Heart left ventricle (tissue), 16 donors: ENCODE measurements around the gene TDRD6. TPM values are rescaled to one million over a fixed set of nuclear protein-coding genes. Genes with fewer than 3 reads are reported as not detected.

Source experiments
- ATAC-seq, 4 donors: fragments of 200-7000 bp; cut with Tn5 transposase; one replicate each; pipeline ENCODE4 v1.9.1; 2020 to 2022; ENCODE audit warnings: moderate library complexity in 4 of 4, mild to moderate bottlenecking in 3 of 4, moderate number of reproducible peaks in 1 of 4
- DNase-seq, 5 donors: peaks; one replicate each; pipeline ENCODE4 v3.0.0-alpha.2; 2020
- H3K27ac ChIP-seq, 12 donors: fragments of 200-600 bp; sonication (generic) in 4 of 12; one replicate each; pipeline versions ENCODE4 v1.5.0 to v1.8.0; 2016 to 2022; ENCODE audit warnings: mild to moderate bottlenecking in 2 of 12
- H3K27me3 ChIP-seq, 9 donors: fragments of 200-600 bp; sonication (generic) in 2 of 9; one replicate each; pipeline versions ENCODE4 v1.5.1 to v1.8.0; 2016 to 2022; ENCODE audit warnings: mild to moderate bottlenecking in 3 of 9
- H3K36me3 ChIP-seq, 9 donors: fragments of 200-600 bp; sonication (generic) in 2 of 9; one replicate each; pipeline versions ENCODE4 v1.5.0 to v1.8.0; 2018 to 2022; ENCODE audit warnings: mild to moderate bottlenecking in 2 of 9
- H3K4me1 ChIP-seq, 12 donors: fragments of 200-600 bp; sonication (generic) in 4 of 12; one replicate each; pipeline versions ENCODE4 v1.5.0 to v1.8.0; 2016 to 2022; ENCODE audit warnings: mild to moderate bottlenecking in 3 of 12
- H3K4me3 ChIP-seq, 12 donors: fragments of 200-600 bp; sonication (generic) in 4 of 12; one replicate each; pipeline versions ENCODE4 v1.5.0 to v1.8.0; 2017 to 2022; ENCODE audit warnings: mild to moderate bottlenecking in 9 of 12, moderate library complexity in 4 of 12
- H3K9me3 ChIP-seq, 12 donors: fragments of 200-600 bp; sonication (generic) in 4 of 12; one replicate each; pipeline versions ENCODE4 v1.5.0 to v1.8.0; 2016 to 2022; ENCODE audit warnings: mild to moderate bottlenecking in 1 of 12
- CTCF ChIP-seq, 12 donors: fragments of 200-600 bp; sonication (generic) in 4 of 12; IDR thresholded peaks; one replicate each; pipeline versions ENCODE4 v1.5.0 to v1.8.0; 2018 to 2022; ENCODE audit warnings: antibody characterized with exemption in 12 of 12, mild to moderate bottlenecking in 5 of 12
- POLR2A ChIP-seq, 2 donors: fragments of 450-650 bp; IDR thresholded peaks; one replicate each; pipeline ENCODE4 v1.6.1; 2017; ENCODE audit warnings: antibody characterized with exemption in 2 of 2, mild to moderate bottlenecking in 2 of 2, moderate library complexity in 2 of 2
- WGBS, 4 donors: extraction: QIAGEN DNeasy Blood & Tissue Kit in 2 of 4; methylation state at CpG; one replicate each; pipeline versions ENCODE4 v1.1.5 to v1.1.7; 2013 to 2018; 5-methylcytosine and 5-hydroxymethylcytosine counted together
- intact Hi-C, 10 donors: fragments of 100-400 bp; cut with DNase I; formaldehyde crosslinking; loops; one replicate each; pipeline versions ENCODE4 v1.11.1 to v1.14.2; 2022
- polyA plus RNA-seq, 2 donors: library from polyadenylated mRNA; stranded (reverse); fragments of 200-250 nt; gene quantifications; one replicate each; pipeline ENCODE4 v1.2.3, GENCODE V29; 2013
- total RNA-seq, 9 donors: library from RNA; depleted of rRNA in 2 of 9; stranded (reverse); fragments of >200 nt in 2 of 9; fragmentation: NEBNext Ultra II Directional in 3 of 9; extraction: Animal tissue kit (Norgen Biotek cat#: 25700) in 3 of 9; gene quantifications; one replicate each; pipeline versions ENCODE4 v1.1.0 to v1.2.4, GENCODE V29; 2016 to 2023
- donor health status: ischemic (EF 13 %, LVEDD 7.1; RV severe dilation, severe dysfunction).
- donor health status: healthy with polysubstance abuse.
- donor health status: DM: no; HTN: yes; CAD: no.
- donor health status: DM: no; HTN: no; CAD: no.
- donor health status: ischemic (EF 25% LVEDD 6.9; RV normal size, moderate dysfunction).
- donor health status: ischemic (EF 25% LVEDD 5.7; RV mildly dilated, moderate dysfunction).
- donor health status: healthy.
- donor health status: DM: yes; HTN: yes; CAD: no.
- donor health status: ischemic (EF 35%, LVEDD 5.7; RV mildly dilated, moderate dysfunction).
- donor health status: nonischemic (EF 11% LVEDD 7.7; RV severe dilation, severe dysfunction).
- donor health status: DM: yes; HTN: yes; CAD: no.
- donor health status: PGD.
- donor health status: ischemic (EF 29% LVEDD 5.4; RV normal size, mild dysfunction).
- donor health status: nonischemic (EF 23%, LVEDD 6.1; RV moderate dilation, normal function).

The TDRD6 gene
- total and polyA plus RNA-seq, 11 donors: 0.08 to 1.5 (median 0.52) TPM

GRCh38 chr6:46667377-46667776, 20.3 kb upstream of the TDRD6 start:
- H3K27ac ChIP-seq: no peak overlapping the region
- intact Hi-C loops: no loop called here
- H3K4me3 ChIP-seq: no peak overlapping the region
- TF ChIP-seq POLR2A (IDR thresholded peaks at IDR 0.05) (no peak), CTCF (IDR thresholded peaks at IDR 0.05) (no peak)
- no peaks in the 10 kb centered on the region for H3K9me3 ChIP-seq
- no peak for DNase-seq
- H3K4me1 ChIP-seq: no peaks in the 10 kb centered on the region
- ATAC-seq: no peak
- peaks cover 0 to 90% (median 27%) of the 10 kb centered on the region in 9 donors for H3K36me3 ChIP-seq
- H3K27me3 ChIP-seq: no peaks in the 10 kb centered on the region
- WGBS, 4 donors: 93 to 98% (median 95%) methylated on average over 2 of the region's 2 CpGs

DNA sequence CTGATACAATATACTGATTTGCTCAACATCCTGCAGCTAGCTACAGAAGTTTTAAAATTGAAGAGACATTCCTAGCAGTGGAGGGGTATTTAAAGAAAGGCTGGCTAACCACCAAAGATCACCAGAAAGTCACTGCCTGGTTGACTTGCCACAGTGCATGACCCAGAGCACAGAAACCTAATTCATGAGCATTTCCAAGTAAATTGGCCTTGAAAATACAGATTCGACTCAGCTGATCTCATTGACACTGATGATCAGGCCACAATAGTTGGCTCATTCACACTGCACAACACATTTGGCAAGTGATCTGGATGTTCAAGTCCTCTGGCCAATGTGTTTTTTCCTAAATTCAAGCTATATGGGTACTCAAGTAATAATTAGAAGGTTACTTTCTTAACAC, 13.3 kb upstream of the TDRD6 start:
- H3K4me1 ChIP-seq: no peaks in the 10 kb centered on the region
- intact Hi-C loops: no loop called here
- H3K36me3 ChIP-seq: peaks cover 0 to 79% (median 30%) of the 10 kb centered on the region in 9 donors
- TF ChIP-seq CTCF (IDR thresholded peaks at IDR 0.05) (no peak), POLR2A (IDR thresholded peaks at IDR 0.05) (no peak)
- H3K27ac ChIP-seq: no peak overlapping the region
- no peak for DNase-seq
- no peaks in the 10 kb centered on the region for H3K27me3 ChIP-seq
- 88 to 93% (median 89%) methylated on average over 1 of the region's 1 CpG for WGBS, 4 donors
- no peak for ATAC-seq
- no peaks in the 10 kb centered on the region for H3K9me3 ChIP-seq
- H3K4me3 ChIP-seq: no peak overlapping the region

- ATAC-seq (no peak), DNase-seq (no peak)
- H3K36me3 ChIP-seq: peaks cover 0 to 58% (median 25%) of the 10 kb centered on the region in 9 donors
- no peaks in the 10 kb centered on the region for H3K9me3 ChIP-seq
- no peaks in the 10 kb centered on the region for H3K4me1 ChIP-seq
- H3K27me3 ChIP-seq: no peaks in the 10 kb centered on the region
- 87 to 93% (median 90%) methylated on average over 6 of the region's 6 CpGs for WGBS, 4 donors
- no peak overlapping the region for H3K4me3 ChIP-seq
- no peak overlapping the region for H3K27ac ChIP-seq
- no peak for TF ChIP-seq CTCF (IDR thresholded peaks at IDR 0.05)
- no peak for TF ChIP-seq POLR2A (IDR thresholded peaks at IDR 0.05)
- intact Hi-C loops: no loop called here
Measured at GRCh38 chr6:46676604-46677313, 10.9 kb upstream of the TDRD6 start.

- peak in 3 of 12 donors; percentile 6 to 26 (median 8) for TF ChIP-seq CTCF (IDR thresholded peaks at IDR 0.05)
- TF ChIP-seq POLR2A (IDR thresholded peaks at IDR 0.05): no peak
- H3K9me3 ChIP-seq: no peaks in the 10 kb centered on the region
- no peak for DNase-seq
Measured at GRCh38 chr6:46677314-46677654, 10.4 kb upstream of the TDRD6 start.

More at GRCh38 chr6:46677314-46677654, 10.4 kb upstream of the TDRD6 start:
- Histone ChIP-seq H3K27ac (no peak overlapping the region), H3K4me3 (no peak overlapping the region), H3K4me1 (no peaks in the 10 kb centered on the region), H3K27me3 (no peaks in the 10 kb centered on the region), H3K36me3 (peaks cover 0 to 53% (median 25%) of the 10 kb centered on the region in 9 donors)
- intact Hi-C loops: no loop called here
- 63 to 73% (median 69%) methylated on average over 4 of the region's 4 CpGs for WGBS, 4 donors
- ATAC-seq: no peak
